ENCODE data around the gene PARD6B.
"Not testable (repeated sequence)": the region's sequence is repeated elsewhere in the genome, so short reads cannot be mapped to it uniquely, and the experiment has no call there.

PARD6B gene

GRCh38 chr20:50746138-50746940, 15.0 kb downstream of the PARD6B start:
- peak in 1 of 2 experiments; percentile 75 for DNase-seq (ENCODE audit: low read depth in 1 of 2, low spot score in 1 of 2)
- in situ Hi-C loops (cut with HindIII; ENCODE audit: low pct_unique_long_range_greater_than_20kb, low sequenced_read_pairs): no loop called here
- no peak for TF ChIP-seq JUND (IDR thresholded peaks at IDR 0.05; ENCODE audit: low read depth)

GRCh38 chr20:50747275-50747674, 15.9 kb downstream of the PARD6B start:
- no peak for TF ChIP-seq JUND (IDR thresholded peaks at IDR 0.05; ENCODE audit: low read depth)
- in situ Hi-C loops (cut with HindIII; ENCODE audit: low pct_unique_long_range_greater_than_20kb, low sequenced_read_pairs): no loop called here
- no peak for DNase-seq (ENCODE audit: low read depth in 1 of 2, low spot score in 1 of 2)

- in situ Hi-C loops (cut with HindIII; ENCODE audit: low pct_unique_long_range_greater_than_20kb, low sequenced_read_pairs): no loop called here
- no peak for DNase-seq (ENCODE audit: low read depth in 1 of 2, low spot score in 1 of 2)
- no peak; the same call in 1 of the 2 replicates for TF ChIP-seq JUND (IDR thresholded peaks at IDR 0.05; ENCODE audit: low read depth)
Observed at GRCh38 chr20:50750145-50750671, 18.8 kb downstream of the PARD6B start.

GRCh38 chr20:50753152-50753551, 21.8 kb downstream of the PARD6B start:
- DNase-seq (ENCODE audit: low read depth in 1 of 2, low spot score in 1 of 2): no peak
- in situ Hi-C loops (cut with HindIII; ENCODE audit: low pct_unique_long_range_greater_than_20kb, low sequenced_read_pairs): no loop called here
- no peak for TF ChIP-seq JUND (IDR thresholded peaks at IDR 0.05; ENCODE audit: low read depth)

- DNase-seq (ENCODE audit: low read depth in 1 of 2, low spot score in 1 of 2): peak in 1 of 2 experiments; percentile 40
- peak; percentile 8; the same call in 1 of the 2 replicates for TF ChIP-seq JUND (IDR thresholded peaks at IDR 0.05; ENCODE audit: low read depth)
- in situ Hi-C loops (cut with HindIII; ENCODE audit: low pct_unique_long_range_greater_than_20kb, low sequenced_read_pairs): no loop called here
Observed at GRCh38 chr20:50754420-50754819, 23.0 kb downstream of the PARD6B start.

- TF ChIP-seq JUND (IDR thresholded peaks at IDR 0.05; ENCODE audit: low read depth): no peak
- in situ Hi-C loops (cut with HindIII; ENCODE audit: low pct_unique_long_range_greater_than_20kb, low sequenced_read_pairs): no loop called here
- DNase-seq (ENCODE audit: low read depth in 1 of 2, low spot score in 1 of 2): peak in 1 of 2 experiments; percentile 20
Observed at GRCh38 chr20:50756447-50756846, 25.1 kb downstream of the PARD6B start.

- TF ChIP-seq JUND (IDR thresholded peaks at IDR 0.05; ENCODE audit: low read depth): no peak
- in situ Hi-C loops (cut with HindIII; ENCODE audit: low pct_unique_long_range_greater_than_20kb, low sequenced_read_pairs): no loop called here
Observed at GRCh38 chr20:50758469-50758868, 27.1 kb downstream of the PARD6B start.

GRCh38 chr20:50758992-50759391, 27.6 kb downstream of the PARD6B start:
- DNase-seq (ENCODE audit: low read depth in 1 of 2, low spot score in 1 of 2): no peak
- no peak for TF ChIP-seq JUND (IDR thresholded peaks at IDR 0.05; ENCODE audit: low read depth)
- in situ Hi-C loops (cut with HindIII; ENCODE audit: low pct_unique_long_range_greater_than_20kb, low sequenced_read_pairs): no loop called here

More at GRCh38 chr20:50758469-50758868, 27.1 kb downstream of the PARD6B start:
- DNase-seq (ENCODE audit: low read depth in 1 of 2, low spot score in 1 of 2): no peak

GRCh38 chr20:50759678-50760077, 28.3 kb downstream of the PARD6B start:
- DNase-seq (ENCODE audit: low read depth in 1 of 2, low spot score in 1 of 2): no peak

GRCh38 chr20:50762045-50762422, 30.7 kb downstream of the PARD6B start:
- DNase-seq (ENCODE audit: low read depth in 1 of 2, low spot score in 1 of 2): no peak
- in situ Hi-C loops (cut with HindIII; ENCODE audit: low pct_unique_long_range_greater_than_20kb, low sequenced_read_pairs): no loop called here
- TF ChIP-seq JUND (IDR thresholded peaks at IDR 0.05; ENCODE audit: low read depth): no peak

More at GRCh38 chr20:50759678-50760077, 28.3 kb downstream of the PARD6B start:
- TF ChIP-seq JUND (IDR thresholded peaks at IDR 0.05; ENCODE audit: low read depth): no peak
- in situ Hi-C loops (cut with HindIII; ENCODE audit: low pct_unique_long_range_greater_than_20kb, low sequenced_read_pairs): no loop called here

- in situ Hi-C loops (cut with HindIII; ENCODE audit: low pct_unique_long_range_greater_than_20kb, low sequenced_read_pairs): no loop called here
- no peak; the same call in 1 of the 2 replicates for TF ChIP-seq JUND (IDR thresholded peaks at IDR 0.05; ENCODE audit: low read depth)
- DNase-seq (ENCODE audit: low read depth in 1 of 2, low spot score in 1 of 2): peak in 1 of 2 experiments; percentile 96
Observed at GRCh38 chr20:50762435-50763220, 31.2 kb downstream of the PARD6B start.

GRCh38 chr20:50763550-50764458, 32.4 kb downstream of the PARD6B start:
- DNase-seq (ENCODE audit: low read depth in 1 of 2, low spot score in 1 of 2): peak; percentile 48 to 99
- peak; percentile 79 for TF ChIP-seq JUND (IDR thresholded peaks at IDR 0.05; ENCODE audit: low read depth)
- in situ Hi-C loops (cut with HindIII; ENCODE audit: low pct_unique_long_range_greater_than_20kb, low sequenced_read_pairs): not testable (repeated sequence)

- in situ Hi-C loops (cut with HindIII; ENCODE audit: low pct_unique_long_range_greater_than_20kb, low sequenced_read_pairs); DNase-seq (ENCODE audit: low read depth in 1 of 2, low spot score in 1 of 2): not testable (repeated sequence)
Observed at GRCh38 chr20:50765251-50765650, 33.9 kb downstream of the PARD6B start.

All from T47D (cell line).